ENCODE results near the gene CDC42SE2.

CDC42SE2 gene

DNA sequence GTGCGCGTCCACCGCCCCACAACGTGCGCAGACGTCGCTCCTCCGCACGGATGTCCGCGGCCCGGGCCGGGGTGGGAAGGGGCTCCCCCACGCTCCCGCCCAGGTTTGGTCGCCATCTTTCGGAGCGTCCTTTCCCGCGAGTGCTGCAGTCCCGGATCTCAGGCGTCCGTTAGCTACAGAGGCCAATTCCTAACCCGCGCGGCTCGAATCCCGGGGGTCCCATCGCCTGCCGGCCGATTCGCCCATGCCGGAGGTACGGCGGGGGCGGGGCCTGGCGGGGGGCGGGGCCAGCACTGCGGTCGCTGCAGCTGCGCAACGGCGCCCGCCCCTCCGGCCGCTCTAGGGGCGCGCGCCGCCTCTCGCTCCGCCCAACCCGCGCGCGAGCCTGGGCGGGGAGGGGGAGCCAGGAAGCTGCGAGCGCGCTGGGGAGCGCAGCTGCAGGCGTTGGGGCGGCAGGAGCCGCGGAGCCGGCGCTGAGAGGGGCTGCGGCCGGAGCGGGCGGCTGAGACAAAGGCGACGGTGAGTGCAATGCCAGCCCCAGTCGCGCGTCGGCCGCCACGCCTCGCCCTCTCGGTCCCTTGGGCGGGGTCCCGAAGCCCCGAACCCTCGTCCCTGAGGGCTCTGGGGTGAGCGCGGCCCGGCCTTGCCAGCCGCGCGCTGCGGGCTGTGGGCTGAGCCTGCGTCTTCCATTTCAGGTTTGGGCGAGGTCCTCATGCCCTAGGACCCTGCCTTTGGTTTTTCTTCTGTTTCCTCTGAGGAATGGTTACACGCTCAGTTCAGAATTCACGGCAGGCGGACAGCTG lies at the start of gene CDC42SE2:
CDC42SE2 (plus strand) TSS at position 406 of the 803 bp plus-strand sequence. CDS start 95,441 bp downstream, outside the sequence.
- Histone ChIP-seq H3K27ac (peak within 1 kb of the TSS; percentile 86 to 99 (median 93)), H3K4me3 (peak within 1 kb of the TSS; percentile 60 to 95 (median 79))

DNA sequence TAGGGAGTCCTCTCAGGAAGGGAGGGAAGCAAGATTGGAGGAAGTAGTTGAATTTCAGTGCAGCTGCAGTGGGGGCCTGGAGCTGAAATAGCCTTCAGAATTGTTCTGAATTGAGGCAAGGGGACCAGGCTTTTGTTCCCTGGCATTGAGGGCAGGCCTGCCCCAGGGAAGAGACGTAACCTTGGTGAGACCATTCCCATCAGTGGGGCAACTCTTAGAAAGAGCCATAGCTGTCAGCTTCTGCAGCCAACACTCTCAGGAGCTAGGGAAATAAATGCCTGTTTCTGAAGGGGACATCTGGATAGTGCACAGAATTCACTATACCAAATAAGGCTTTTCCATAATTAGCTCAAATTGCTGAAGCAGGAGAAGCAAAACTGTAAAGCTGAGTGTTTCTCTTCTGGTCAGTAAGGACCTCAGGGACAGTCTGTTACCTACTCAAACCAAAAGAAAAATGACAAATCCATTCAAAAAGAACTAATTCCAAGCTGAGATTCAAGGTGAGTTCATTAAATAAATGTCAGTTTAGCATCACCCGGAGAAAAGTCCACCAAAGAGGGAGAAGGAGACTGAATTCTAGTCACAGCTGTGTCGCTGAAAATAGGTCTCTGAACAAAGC lies 49.1 kb upstream of the CDC42SE2 start:
- Histone ChIP-seq H3K27ac (no peak overlapping the region), H3K4me3 (no peak overlapping the region)

GRCh38 chr5:131217791-131218190 lies 46.1 kb upstream of the CDC42SE2 start:
- Histone ChIP-seq H3K4me3 (no peak overlapping the region), H3K27ac (no peak overlapping the region)

GRCh38 chr5:131218392-131218791 lies 45.5 kb upstream of the CDC42SE2 start:
- H3K4me3 ChIP-seq: no peak overlapping the region

GRCh38 chr5:131220566-131220965 lies 43.3 kb upstream of the CDC42SE2 start:
- Histone ChIP-seq H3K27ac (no peak overlapping the region), H3K4me3 (no peak overlapping the region)

More at GRCh38 chr5:131218392-131218791, 45.5 kb upstream of the CDC42SE2 start:
- H3K27ac ChIP-seq: no peak overlapping the region

- H3K27ac ChIP-seq: no peak overlapping the region
- H3K4me3 ChIP-seq: no peak overlapping the region
Observed at GRCh38 chr5:131221008-131221703, 42.7 kb upstream of the CDC42SE2 start.

GRCh38 chr5:131221888-131222287 lies 42.0 kb upstream of the CDC42SE2 start:
- Histone ChIP-seq H3K4me3 (no peak overlapping the region), H3K27ac (no peak overlapping the region)

DNA sequence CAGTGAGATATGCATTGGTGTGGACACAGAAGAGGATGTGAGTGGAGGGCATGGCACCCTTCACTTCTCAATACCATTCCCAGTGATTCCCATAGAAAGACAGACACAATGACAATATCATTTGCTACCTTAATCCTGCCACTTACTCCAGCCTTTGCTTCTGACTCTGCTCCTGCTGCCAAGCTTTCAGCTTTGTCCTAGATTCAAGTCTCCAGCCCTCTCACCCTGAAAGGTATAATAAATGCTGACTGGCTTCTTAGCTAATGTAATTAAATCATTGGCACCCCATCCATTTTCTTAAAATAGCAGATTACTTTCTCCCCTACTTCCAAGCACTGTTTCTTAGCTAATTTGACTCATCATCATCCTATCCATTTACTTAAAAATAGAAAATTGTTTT lies 41.1 kb upstream of the CDC42SE2 start:
- Histone ChIP-seq H3K4me3 (no peak overlapping the region), H3K27ac (peak overlapping the region in 2 of 21 experiments; percentile 18 to 76)

- peak overlapping the region in 5 of 21 experiments; percentile 7 to 76 (median 45) for H3K27ac ChIP-seq
- H3K4me3 ChIP-seq: no peak overlapping the region
Observed at GRCh38 chr5:131223751-131224386, 40.0 kb upstream of the CDC42SE2 start.

DNA sequence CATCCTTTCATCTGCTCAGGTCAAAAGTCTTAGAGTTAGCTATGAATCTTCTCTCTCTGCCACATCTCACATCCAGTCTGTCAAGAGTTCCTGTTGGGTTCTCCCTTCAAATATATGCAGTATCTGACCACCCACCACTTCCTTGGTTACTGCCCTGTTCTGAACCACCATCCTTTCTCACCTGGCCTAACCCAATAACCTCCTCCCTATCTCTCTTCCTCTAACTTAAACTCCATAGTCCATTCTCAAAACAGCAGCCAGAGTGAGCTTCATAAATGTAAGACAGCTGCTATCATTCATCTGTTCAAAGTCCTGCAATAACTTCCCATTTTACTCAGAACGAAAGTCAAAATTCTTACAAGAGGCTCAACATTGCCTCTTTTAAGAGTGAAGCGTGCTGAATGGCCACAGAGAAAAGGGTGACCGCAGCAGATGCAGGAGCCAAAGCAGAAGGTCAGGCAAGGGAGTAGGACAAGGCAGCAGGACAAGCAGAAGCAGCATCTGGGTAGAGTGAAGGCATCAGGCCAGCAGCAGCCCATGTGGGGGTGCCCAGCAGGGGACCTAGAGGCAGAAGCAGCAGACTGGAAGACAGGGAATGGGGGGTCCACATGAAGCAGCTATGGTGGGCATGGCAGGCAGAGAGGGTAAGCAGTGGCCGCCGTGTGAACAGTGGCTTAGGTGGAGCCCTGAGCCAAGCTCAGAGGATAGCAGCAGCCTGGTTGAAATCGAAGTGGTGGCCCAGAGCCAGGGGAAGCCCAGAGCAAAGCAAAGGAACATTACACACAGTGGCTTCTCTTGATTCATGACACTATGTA lies 39.3 kb upstream of the CDC42SE2 start:
- H3K4me3 ChIP-seq: no peak overlapping the region
- H3K27ac ChIP-seq: peak overlapping the region in 9 of 21 experiments; percentile 7 to 76 (median 42)

DNA sequence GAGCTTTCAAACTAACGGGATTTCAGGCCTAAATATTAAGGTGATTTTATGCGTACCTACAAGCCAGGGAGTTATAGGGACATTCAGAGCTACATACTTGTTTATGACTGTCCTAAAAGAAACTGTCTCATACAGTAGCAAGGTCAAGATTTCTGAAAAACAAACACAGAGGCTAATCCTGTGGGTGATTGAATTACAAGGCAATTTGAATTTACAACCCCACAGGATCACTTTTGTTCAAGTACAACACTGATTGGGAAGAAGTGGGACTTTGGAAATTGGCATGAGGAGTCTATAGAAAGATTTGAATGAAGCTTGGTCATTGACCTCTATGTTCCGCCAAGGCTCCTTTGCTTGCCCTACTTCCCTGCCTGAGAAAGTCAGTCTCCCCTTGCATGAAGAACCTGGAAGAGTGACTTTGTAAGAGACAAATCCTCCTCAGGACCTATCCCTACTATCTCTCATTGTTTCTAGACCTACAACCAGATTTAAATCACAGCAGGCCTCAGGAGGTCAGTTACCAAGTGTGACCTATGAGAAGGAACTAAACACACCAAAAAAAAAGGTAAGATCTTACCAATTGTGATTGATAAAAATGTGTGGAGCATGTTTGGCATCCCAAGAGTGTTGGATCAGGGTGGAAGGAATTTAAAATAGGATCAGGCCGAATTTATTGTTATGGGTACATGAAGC lies 38.4 kb upstream of the CDC42SE2 start:
- Histone ChIP-seq H3K27ac (peak overlapping the region in 4 of 21 experiments; percentile 31 to 76 (median 52)), H3K4me3 (no peak overlapping the region)

DNA sequence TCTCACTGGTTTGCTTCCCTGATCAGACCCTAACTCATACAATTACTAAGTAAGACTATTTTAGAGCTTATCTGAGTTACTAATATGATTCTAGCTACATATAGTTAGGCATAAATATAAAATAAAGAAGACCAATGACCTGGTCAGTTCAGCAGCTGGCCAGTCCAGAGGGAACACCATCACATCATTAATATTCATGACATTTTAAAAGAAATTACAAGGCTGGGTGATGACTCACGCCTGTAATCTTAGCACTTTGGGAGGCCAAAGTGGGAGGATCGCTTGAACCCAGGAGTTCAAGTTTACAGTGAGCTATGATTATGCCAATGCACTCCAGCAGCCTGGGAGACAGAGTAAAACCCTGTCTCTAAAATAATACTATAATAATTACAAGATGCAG lies 37.0 kb upstream of the CDC42SE2 start:
- H3K4me3 ChIP-seq: no peak overlapping the region

GRCh38 chr5:131228646-131229045 lies 35.2 kb upstream of the CDC42SE2 start:
- no peak overlapping the region for H3K27ac ChIP-seq
- H3K4me3 ChIP-seq: no peak overlapping the region

More for the DNA sequence above, 37.0 kb upstream of the CDC42SE2 start:
- H3K27ac ChIP-seq: no peak overlapping the region

DNA sequence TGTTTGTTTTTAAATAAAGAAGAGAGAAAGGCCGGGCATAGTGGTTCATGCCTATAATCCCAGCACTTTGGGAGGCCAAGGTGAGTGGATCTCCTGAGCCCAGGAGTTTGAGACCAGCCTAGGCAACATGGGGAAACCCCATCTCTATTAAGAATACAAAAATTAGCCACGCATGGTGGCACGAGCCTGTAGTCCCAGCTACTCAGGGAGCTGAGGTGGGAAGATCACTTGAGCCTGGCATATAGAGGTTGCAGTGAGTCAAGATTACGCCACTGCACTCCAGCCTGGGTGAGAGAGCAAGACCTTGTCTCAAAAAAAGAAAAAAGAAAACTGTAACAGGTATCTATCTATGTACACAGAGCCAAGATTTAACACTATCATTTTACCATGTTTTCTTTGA lies 34.2 kb upstream of the CDC42SE2 start:
- Histone ChIP-seq H3K27ac (no peak overlapping the region), H3K4me3 (no peak overlapping the region)

DNA sequence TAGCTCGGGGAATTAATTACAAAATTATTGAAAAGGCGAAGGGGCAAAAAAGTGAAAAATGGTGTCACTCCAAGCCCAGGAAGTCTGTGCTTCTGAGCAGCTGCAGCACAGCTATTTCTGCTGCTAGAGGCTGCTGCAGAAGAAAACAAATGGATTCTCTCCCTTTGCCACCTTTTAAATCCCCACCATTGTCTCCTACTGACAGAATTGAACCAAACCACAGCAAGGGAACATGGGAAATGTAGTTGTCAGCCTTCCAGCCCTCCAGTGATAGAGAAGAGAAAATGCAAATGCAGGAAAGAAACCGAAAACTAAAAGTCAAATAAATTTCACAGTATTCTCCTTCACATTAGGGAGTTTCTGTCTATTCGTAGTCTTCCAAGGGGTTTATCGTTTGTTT lies 33.4 kb upstream of the CDC42SE2 start:
- Histone ChIP-seq H3K27ac (no peak overlapping the region), H3K4me3 (no peak overlapping the region)

DNA sequence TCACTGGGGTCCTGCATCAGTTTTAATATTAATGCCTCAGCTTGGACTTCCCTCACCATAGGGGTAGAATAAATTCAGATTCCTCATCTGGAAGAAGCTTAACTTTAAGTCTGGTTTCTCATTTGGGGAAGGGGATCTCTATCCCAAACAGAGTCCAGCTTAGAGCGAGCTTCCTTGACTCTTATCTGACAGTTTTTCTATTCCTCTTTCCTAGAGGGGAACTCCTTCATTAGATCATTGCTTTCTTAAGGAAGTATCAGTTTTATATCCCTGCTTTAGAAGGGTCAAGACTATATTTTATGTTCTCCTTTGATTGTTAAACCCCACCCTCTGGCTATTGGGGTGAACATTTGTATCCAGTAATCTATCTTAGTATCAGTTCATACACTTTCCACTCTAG lies 24.2 kb upstream of the CDC42SE2 start:
- peak overlapping the region in 1 of 21 experiments; percentile 26 for H3K27ac ChIP-seq
- no peak overlapping the region for H3K4me3 ChIP-seq

DNA sequence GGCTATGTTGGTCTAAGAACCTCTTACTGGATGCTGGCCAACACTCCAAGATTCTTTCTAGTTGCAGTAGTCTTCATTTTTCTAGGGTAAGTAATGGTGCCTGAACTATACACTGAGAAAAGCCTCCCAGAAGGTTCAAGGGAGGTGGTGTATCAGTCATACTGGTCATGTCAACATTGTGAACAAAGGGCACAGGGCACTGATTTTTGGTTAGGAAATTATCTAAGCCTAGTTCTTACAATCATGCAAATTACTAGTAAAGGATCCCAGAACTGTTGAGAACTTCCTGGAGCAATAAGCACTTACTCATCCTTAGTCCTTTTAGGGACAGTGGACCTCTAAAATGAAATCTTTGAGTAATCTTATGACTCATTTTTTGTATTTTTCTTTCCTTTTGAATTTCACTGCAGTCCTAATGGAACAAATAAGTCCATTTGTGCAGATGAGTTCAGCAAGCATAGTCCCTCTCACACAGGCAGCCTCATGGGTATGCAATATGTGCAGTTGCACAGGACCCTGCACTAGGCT lies 21.1 kb upstream of the CDC42SE2 start:
- no peak overlapping the region for H3K27ac ChIP-seq

GRCh38 chr5:131245312-131245711 lies 18.5 kb upstream of the CDC42SE2 start:
- Histone ChIP-seq H3K4me3 (no peak overlapping the region), H3K27ac (no peak overlapping the region)

More for the DNA sequence above, 21.1 kb upstream of the CDC42SE2 start:
- no peak overlapping the region for H3K4me3 ChIP-seq

Data from skin epidermis (tissue), 12 donors.